Activated T-helper 1 cell treated with anti-CD3 and anti-CD28 coated beads, Interleukin-2, amount 50 U/mL, for 16 hours (primary cell): ENCODE data around the gene CHD9NB.
"Not testable (repeated sequence)": the region's sequence is repeated elsewhere in the genome, so short reads cannot be mapped to it uniquely, and the experiment has no call there.

Experiments used
- DNase-seq, 2 donors: peaks; one replicate each; pipeline ENCODE4 v3.0.0-alpha.2; 2020; ENCODE audit warnings: low read depth in 1 of 2, low spot score in 1 of 2

The CHD9NB gene

GRCh38 chr16:53084141-53084541, 31.4 kb upstream of the CHD9NB start:
- DNase-seq: no peak

DNA sequence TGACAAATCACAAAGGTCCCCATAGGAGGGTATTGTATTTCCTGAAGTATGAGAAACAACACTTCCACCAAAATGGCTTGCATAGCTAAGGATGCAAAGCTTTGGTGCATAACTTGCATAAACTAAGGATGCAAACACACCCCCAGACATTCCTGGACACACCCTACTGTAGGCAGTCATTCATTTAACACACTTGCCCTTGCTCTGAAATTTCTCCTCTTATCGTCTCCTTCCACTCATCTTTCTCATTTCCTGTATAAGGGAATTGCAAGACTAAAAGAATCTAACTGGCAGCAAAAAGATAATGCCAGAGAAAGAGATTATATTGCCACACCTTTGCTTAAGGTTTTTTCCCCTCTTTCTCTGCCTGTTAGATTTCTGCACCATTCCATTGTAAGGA, 30.4 kb upstream of the CHD9NB start:
- no peak for DNase-seq

DNA sequence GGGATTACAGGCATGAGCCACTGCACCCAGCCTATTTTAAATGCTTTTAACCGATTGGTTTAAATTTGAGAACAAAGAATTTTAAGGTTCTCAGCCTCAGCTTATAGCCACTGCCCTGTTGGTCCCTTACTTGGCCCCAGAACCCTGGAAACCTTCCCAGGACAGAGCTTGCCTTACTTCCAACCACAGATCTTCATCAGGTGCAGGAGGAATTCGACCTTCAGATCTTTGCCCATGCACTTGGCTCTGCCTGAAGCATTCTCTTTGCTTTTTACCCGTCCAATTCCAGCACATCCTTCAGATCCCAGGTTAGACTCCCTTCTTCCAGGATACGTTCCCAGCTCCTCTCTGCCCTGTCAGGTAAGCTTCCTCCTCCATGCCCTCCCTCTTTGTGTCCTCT, 29.8 kb upstream of the CHD9NB start:
- DNase-seq: no peak

DNA sequence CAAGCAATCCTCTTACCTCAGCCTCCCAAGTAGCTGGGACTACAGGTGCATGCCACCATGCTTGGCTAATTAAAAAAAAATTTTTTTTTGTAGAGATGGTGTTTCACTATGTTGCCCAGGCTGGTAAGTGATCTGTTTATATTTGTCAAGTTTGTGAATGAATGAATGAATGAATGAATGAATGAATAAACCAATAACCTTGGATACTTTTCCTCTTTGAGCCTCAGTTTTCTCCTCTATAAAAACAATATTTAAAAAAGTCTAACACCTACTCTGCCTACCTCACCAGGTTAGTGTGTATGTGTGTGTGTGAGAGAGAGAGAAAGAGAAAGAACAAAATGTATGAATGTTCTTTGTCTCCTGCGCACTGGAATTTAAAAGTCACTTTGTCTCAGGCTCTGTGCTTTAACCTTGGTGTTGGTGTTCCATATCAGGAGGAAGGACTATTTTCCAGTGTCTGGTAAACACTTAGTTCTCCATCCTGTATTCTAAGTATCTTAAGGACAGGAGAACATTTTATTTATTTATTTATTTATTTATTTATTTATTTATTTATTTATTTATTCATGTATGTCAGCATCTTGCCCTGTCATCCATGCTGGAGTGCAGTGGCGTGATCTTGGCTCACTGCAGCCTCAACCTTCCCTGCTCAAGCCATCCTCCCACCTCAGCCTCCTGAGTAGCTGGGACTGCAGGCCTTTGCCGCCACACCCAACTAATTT, 29.1 kb upstream of the CHD9NB start:
- DNase-seq: no peak

- DNase-seq: no peak
Measured at GRCh38 chr16:53081032-53081424, 28.3 kb upstream of the CHD9NB start.

DNA sequence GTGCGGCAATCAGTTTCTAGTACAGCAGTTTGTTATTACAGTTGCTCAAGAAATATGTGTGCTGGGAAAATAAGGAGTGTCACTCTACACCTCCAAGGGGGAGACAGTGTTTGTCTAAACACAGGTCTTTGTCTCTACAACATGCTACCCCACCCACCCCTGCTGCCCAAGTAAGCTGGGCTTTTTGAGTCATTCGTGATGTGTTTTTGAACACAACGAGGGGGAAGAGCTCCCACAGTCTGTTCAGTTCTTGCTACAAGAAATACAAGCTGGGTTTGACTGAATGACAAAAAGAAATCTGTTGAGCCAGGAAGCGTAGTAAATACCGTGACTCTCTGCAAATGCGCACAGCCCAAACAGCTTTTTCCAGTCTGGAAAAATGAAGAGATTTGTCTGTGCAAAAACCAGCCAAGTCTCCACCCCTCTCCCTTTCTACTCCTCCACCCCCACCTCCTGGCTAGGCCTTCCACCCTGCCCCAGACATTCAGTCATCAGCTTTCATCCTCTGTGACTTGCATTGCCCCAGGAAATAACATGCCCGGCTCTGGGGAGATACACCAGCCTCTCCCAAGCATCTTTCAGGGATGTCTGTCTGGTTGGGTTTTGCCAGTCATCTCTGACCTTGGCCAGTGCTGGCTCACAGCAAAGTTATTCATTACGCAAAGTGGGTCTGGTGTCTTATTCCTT, 27.8 kb upstream of the CHD9NB start:
- DNase-seq: no peak

DNA sequence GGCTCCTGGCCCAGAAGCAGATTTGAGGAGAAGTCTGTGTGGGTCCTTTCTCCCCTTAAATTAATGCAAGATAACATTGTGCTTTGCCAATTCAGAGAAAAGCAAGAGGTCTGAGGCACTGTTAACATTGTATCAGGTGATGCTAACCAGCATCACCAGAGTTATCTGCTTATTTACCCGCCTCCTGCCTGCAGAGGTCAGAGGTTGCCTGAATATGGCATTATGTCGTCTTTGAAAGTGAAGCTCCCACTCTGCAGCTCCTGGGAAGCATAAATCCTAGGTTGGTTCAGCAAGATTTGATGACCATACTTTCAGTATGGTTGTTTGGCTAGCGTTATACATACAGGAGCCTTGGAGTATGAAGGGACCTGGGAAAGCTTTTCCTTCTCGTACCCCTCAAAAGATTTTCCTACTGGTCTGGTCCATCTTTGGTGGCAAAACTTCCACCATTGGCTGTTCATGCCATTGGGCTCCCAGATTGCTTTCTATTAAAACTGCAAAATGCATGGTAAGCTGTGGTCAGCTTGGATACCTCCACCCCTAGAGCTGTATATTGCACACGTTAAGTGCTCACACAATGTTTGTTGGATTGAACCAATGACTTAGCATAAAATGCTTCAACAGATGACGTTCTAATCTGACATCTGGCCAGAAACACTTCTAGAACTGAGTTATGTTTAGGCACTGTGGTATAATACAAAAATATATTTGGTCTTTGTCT, 26.2 kb upstream of the CHD9NB start:
- DNase-seq: no peak

GRCh38 chr16:53078247-53078646, 25.6 kb upstream of the CHD9NB start:
- DNase-seq: no peak

GRCh38 chr16:53075461-53075860, 22.8 kb upstream of the CHD9NB start:
- DNase-seq: not testable (repeated sequence)

- DNase-seq: not testable (repeated sequence)
Measured at GRCh38 chr16:53074296-53074695, 21.6 kb upstream of the CHD9NB start.

DNA sequence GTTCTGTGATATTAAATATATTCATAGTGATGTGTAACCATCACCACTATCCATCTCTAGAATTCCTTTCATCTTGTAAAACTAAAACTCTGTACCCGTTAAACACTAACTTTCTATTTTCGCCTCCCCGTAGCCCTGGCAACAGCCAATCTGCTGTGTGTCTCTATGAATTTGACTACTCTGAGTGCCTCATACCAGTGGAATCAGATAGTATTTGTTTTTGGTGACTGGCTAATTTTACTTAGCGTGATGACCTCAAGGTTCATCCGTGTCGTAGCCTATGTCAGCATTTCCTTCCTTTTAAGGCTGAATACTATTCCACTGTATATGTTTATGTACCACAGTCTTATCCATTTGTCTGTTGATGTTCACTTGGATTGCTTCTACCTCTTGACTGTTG, 20.3 kb upstream of the CHD9NB start:
- no peak for DNase-seq

GRCh38 chr16:53071748-53072301, 19.1 kb upstream of the CHD9NB start:
- no peak for DNase-seq

DNA sequence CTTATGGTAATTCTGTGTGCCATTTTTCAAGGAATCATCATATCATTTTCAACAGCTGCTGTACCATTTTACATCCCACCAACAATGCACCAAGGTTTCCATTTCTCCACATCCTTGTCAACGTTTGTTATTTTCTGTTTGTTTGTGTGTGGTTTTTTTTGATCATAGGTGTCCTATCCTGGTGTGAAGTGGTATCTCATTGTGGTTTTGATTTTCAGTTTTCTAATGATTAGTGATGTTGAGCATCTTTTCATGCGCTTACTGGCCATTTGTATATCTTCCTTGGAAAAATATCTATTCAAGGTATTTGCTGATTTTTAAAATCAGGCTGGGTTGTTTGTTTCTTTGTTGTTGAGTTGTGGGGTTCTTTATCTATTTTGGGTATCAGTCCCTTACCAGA, 17.1 kb upstream of the CHD9NB start:
- DNase-seq: no peak

DNA sequence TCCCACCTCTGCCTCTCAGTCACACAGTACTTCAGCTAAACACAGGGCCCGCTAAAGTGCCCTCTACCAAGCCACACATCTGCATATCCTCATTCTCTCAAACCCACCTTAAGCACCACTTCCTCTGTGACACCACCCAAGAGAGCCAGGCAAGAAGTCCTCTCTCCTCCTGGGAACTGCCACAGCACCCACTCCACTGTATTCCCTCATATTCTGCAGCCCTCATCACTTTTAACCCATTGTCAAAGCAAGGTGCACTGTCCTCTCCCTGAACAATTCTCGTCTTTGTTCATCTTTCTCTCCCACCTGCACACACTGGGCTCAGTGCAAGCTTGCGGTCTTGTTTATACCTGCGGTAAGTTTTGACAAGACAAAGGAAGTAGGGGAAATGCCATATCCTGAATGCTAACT, 15.7 kb upstream of the CHD9NB start:
- DNase-seq: no peak

DNA sequence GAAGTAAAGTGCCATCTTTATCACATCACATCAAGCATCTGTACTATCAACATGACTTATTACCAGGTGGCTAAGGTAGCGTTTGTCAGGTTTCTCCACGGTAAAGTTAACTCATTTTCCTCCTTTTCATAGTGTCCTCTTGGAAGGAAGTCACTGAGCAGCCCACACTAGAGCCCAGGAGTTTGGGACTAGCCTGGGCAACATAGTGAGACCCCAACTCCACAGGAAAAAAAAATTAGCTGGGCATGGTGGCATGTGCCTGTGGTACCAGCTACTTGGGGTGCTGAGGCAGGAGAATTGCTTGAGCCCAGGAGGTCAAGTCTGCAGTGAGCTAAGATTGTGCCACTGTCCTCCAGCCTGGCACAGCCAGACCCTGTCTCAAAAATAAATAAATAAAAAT, 15.0 kb upstream of the CHD9NB start:
- DNase-seq: no peak

- no peak for DNase-seq
Measured at GRCh38 chr16:53065461-53066061, 12.9 kb upstream of the CHD9NB start.

DNA sequence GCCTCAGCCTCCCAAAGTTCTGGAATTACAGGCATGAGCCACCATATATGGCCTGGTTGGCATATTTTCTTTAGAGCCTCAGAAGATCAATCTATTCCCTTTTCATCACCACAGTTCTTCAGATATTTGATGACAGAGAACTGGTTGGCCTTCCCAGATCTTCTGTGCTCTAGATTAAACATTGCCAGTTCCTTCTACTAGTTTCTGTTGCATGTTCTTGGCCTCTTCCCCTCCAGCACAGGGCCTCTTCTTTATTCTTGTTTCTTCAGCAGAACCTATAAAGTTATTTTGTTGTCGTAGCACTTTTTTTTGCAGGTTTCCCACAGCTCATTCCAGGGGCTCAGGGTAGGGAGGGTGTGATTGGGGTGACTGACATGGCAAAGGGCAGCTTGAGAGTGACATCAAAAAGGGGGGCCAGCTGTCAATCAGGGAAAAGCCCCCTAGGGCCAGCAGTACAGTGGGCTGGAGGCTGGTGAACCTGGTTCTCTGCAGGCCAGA, 11.4 kb upstream of the CHD9NB start:
- DNase-seq: no peak

GRCh38 chr16:53061701-53062159, 9.0 kb upstream of the CHD9NB start:
- no peak for DNase-seq

- no peak for DNase-seq
Measured at GRCh38 chr16:53061256-53061655, 8.6 kb upstream of the CHD9NB start.

DNA sequence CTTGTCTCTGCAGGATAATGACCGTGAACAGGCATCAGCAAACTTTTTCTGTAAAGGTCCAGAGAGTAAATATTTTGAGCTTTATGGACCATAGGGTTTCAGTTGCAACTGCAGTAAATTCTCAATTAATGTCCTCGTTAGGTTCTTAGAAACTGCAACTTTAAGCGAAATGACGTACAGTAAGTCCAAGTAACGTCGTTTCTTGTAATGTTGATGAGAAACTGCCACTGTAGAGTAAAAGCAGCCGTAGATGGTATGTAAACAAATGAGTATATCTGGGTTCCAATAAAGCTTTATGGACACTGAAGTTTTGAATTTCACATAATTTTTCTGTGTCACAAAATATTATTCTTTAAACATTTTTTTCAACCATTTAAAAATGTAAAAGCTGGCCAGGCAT, 7.0 kb upstream of the CHD9NB start:
- no peak for DNase-seq

GRCh38 chr16:53058882-53059281, 6.2 kb upstream of the CHD9NB start:
- no peak for DNase-seq
